GM18502 (cell line): ENCODE measurements around the gene ERLIN1.

Experiments used
- ATAC-seq: cut with Tn5 transposase; IDR thresholded peaks from one replicate; pipeline ENCODE4 v1.9.1; 2021; ENCODE audit warnings: mild to moderate bottlenecking; ENCODE audit not compliant: unreplicated experiment, poor library complexity

The ERLIN1 gene

DNA sequence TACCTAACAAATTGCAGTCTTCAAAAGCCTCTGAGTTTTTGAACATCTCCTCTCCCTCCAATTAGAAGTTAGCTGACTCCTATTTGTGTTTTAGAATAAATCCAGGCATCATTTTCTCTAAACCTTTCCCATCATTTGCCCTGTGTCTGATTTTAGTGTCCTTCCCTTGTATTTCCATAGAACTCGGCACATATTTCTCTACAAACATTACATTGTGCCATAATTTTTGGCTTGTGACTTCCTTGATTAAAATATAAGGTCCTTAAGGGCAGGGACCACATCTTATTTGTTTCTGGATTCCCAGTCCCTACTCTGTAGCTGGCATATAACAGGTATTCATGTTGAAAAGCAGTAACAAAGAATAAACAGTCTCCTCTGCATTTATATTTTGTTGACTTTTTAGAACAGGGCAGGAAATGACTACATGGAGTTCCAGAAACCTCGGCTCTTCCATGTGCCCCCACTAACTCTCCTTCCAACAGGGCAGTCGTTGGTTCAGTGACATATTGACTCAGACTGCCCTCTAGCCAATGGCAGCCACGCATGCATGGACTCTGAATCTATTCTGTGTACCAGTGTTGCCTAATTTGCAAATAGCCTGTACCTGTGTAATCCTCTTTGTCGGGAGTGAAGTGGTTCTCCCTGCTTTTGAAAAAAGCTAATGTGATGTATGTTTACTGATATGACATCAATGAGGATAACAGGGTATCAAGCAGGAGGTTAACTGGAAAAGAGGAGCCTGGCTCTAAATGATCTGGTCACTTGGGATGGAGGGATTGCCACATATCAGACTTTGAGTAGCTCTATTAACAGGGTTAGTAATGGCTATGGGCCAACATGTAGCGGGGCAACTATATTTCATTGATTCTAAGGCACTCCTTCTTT is 84.4 kb downstream of the ERLIN1 start:
- no peak for ATAC-seq

DNA sequence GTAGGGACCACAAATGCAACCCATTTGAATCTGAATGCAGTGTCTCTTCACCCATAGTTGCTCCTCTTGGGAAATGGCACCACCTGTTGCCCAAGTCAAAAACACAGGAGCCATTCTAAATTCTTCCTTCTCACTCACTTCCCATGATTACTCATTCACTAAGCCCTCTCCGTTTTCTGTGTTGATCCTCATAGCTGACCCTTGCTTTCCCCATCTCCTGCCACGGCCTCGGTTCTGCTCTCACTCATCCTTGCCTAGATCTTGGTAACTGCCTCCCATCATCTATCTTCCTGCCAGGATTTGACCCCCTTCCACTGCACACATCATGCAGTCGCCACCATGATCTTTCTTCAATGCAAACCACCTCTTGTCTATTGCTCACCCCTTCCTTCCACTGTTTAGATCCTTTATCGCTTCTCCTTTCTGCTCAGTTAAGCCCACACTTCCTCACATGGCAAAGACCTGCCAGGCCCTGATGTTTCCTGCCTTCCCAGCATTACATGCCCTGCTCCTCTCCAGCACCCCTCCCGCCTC is 85.1 kb downstream of the ERLIN1 start:
- ATAC-seq = no peak
